SHP77 (cell line): Measurements from ENCODE around the gene CLECL1.

Experiments
- DNase-seq, 2 experiments: peaks; one replicate each; lab custom pipeline; 2025; lab: John Stamatoyannopoulos, UW

The CLECL1 gene

DNA sequence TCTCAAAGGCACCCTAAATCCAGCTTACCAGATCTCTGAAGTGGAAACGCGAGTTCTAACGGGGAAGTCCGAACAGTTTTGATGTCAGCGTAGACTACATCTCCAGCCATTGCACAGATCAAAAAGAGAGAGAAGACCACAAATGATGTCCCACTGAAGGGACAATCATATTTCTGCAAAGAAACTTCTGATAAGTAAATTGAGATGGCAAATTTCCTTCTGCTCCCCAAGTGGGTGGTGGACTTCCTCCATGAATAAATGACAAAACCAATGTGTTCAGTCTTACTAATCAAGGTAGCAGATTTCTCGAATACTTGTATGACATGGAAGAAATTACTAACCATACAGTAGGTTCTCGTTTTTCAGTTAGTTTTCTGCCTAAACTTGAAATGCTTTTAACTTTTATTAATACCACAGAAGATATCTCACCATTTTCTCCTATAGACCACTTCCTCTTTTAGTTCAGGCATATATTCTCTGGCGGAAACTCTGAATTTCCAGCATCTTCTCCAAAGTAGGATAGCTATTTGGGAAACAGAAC lies at the start of gene CLECL1:
Gene CLECL1, minus strand, starts transcription at position 177 of the 541 bp plus-strand sequence.
- DNase-seq, result no peak

DNA sequence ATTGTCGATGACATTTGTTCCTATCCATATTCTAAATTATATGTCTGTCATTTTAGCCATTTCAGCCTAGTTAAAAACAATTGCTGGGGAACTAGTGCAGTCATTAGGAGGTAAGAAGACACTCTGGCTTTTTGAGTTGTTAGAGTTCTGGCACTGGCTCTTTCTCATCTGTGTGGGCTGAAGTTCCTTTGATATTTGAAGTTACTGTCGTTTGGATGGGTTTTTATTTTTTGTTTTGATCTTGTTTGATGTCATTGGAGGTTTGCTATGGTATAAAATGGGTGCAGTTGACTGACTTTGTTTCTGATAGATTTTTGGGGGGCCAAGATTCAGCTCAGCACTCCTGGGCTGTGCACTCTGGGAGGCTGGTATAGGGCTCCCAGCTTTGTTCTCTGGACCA lies 48.5 kb upstream of the CLECL1 start:
- no peak for DNase-seq

DNA sequence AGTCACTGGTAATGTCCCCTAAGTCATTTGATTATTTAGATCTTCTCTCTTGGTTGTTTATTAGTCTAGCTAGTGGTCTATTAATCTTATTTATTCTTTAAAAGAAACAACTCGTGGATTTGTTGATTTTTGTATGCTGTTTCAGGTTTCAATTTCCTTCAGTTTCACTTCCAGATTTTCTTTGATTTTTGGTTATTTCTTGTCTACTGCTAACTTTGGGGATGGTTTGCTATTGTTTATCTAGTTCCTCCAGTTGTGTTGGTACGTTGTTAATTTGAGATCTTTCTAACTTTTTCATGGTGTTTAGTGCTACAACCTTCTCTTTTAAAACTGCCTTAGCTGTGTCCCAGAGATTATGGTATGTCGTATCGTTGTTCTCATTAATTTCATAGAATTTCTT lies 46.3 kb upstream of the CLECL1 start:
- no peak for DNase-seq

DNA sequence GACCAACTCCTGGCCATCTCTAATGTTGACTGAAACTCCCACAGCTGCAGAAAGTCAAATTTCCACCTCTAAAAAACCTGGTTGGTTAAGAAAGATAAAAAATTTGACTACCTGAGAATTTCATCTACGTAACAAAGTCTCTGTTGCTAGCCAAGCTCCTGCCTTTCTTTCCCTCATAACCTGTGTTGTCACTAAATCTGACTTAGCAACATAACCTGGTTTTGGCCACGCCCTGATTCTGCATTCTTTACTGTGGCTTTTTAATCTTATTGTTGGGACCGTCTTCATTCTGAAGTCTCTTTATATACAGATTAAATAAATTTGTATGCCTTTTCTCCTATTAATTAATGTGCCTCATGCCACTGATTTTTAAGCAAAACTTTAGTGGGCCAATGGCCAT lies 43.9 kb upstream of the CLECL1 start:
- no peak for DNase-seq

DNA sequence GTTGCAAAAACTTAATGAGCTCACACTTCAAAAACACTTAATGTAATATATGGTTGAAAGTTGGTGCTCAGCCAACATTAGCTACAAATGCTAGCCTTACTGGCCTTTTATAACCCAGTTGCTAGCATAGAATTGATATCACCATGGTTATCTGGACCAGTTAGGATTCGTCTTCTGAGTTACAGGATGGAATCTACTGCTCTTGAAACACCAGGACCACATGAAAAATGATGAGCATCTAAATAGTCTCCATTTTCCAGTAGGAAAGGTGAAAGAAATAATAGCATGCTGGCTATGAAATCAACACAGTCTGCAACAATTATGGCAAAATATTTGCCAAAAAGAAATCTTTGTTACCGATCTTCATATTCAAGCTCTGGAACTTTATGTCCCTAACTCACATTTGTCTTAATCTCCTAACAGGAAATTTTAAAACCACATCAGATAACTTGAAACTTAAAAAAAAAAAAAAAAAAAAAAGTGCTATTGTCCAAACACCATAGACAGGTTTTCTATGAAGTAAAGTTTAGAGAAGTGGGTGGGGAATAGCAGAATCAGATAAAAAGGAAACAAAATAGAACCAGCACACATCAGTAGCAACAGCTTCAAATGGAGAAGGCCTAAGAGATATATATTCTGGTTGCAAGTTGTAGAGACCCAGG lies 40.5 kb upstream of the CLECL1 start:
- DNase-seq, result no peak

DNA sequence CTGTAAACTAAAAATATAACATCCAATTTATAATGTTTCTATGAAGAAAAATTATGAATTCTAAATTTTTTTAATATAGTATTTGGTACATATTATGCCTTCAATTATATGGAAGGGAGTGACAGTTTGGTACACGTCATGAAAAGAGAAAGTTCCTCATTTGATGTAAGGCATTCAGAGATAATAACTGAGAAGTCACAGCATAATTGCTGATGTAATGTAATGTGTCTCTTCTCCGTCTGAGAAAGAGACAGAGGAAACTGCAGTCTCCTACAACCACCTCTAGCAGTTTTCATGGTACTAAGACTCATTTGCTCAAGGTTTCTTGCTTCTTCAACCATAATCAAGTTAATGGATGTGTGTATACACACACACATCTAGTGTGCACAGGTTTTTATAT lies 30.1 kb upstream of the CLECL1 start:
- no peak for DNase-seq

DNA sequence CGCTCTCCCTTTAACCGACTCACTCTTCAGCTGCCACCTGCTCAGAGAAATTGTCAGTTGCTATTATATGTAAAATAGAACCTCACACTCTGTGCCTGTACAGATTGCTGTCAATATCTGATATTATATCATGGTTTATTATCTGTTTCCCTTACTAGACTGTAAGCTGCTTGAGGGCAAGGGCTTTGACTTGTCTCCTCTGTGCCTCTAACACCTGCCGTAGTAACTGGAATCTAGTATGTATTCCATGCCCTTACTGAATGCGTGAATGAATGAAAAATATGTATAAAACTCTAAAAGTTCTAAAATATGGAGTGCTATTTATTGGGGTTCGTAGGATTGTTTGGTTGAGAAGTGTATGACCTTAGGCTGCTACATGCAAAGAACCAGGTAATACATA lies 29.5 kb upstream of the CLECL1 start:
- no peak for DNase-seq

DNA sequence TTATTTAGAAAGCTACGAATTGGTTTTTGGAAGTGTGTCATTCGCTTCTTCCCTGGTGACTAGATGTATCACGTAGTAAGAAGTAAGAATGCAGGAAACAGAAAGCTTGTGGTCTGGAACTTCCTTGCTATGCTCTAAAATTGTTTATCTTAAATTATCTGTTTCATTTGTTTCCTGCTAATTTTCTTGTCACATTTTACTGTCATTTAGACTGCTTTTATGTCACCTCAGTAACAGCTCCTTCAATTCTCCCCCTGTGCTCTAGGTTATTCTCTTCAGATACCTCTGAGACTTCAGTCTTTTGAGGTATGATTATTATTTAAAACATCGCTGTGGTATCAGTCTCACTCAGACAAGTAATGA lies 28.5 kb upstream of the CLECL1 start:
- DNase-seq, result no peak

DNA sequence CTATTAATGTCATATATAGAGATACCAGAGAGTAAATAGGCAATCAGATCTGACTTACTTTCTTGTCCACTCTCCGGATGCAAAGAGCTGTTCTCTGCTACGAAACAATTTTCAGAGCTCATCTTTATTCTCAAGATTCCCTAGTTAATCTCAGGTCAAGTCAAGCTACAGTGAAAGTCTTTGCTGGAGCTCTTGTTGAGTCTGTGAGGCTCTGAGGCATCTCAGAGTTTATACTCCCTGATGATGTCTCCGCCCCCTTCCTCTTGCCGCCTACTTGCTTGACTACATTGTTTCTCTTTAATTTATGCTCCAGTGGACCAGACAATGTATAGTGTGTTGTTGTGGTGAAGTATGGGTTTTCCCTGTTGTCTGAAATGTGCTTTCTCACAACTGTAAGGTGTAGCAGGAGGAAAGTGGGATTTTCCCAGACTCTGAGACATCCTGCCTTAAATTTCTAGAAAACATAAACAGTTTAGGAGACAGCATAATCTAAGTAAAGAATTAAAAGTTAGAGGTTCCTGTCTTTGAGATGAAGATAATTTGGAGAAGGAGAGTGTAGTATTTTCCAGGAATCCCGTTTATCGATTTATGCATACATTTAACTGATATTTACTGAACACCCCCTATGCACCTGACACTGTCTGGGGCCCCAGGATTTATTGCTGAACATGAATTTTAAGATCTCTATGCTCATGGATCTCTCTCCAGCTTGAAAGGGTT lies 28.0 kb upstream of the CLECL1 start, which contains the start of gene CD69:
Gene CD69, minus strand, starts transcription at position 203 of the 720 bp plus-strand sequence. Its CDS starts 81 bp downstream, at position 122.
- no peak for DNase-seq

DNA sequence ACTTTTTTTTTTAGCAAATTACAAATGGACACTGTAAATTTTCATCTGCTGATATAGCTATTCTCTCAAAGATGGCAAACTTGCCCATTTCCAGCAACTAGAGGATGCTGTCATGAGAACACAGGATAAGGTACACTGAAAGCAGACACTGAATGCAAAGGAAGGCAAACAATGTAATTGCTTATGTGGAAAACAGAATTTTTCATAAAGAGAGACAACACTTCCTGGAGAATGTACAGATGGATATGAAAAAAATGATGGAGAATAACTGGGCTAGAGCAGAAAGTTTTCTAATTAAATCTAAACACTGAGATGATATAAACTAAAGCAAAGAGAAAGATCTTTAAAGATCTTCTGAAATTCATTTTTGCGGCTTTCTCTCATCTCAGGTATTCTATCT lies 27.2 kb upstream of the CLECL1 start:
- DNase-seq, result no peak

DNA sequence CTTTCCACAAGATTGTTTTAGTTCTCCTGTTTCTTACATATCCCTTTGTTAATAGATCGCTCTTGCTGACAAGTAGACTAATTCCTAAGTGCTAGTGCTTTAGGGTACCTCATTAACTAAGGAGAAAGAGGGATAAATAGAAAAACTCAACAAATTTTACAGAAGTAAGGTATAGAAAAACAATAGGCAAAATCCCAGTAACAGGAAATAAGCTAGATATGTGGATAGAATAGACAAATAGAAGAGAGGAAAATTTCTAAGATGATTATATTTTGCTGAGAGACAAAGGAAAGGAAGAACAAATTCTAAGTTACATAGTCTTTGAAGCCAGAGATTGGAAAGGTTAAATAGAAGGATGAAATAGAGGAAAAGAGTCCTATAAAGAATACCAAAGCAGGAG lies 26.8 kb upstream of the CLECL1 start:
- DNase-seq, result no peak

DNA sequence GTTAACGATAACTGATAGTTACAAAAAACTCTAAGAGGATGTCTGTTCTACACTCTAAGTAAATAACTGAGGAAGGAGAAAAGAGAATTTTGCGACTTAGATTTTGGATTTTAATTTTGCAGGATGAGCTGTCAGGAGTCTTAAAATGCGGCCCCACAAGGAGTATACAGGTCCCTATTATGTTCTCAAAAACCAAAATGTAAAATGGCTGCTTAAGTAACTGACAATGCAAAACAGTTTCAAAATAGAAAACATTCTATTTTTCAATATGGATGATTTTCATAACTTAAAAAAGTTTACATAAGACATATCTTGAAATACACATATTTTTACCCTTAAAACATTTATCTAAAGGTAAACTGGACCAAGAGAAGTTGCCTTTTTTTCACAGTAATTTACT lies 25.2 kb upstream of the CLECL1 start:
- DNase-seq, result no peak

DNA sequence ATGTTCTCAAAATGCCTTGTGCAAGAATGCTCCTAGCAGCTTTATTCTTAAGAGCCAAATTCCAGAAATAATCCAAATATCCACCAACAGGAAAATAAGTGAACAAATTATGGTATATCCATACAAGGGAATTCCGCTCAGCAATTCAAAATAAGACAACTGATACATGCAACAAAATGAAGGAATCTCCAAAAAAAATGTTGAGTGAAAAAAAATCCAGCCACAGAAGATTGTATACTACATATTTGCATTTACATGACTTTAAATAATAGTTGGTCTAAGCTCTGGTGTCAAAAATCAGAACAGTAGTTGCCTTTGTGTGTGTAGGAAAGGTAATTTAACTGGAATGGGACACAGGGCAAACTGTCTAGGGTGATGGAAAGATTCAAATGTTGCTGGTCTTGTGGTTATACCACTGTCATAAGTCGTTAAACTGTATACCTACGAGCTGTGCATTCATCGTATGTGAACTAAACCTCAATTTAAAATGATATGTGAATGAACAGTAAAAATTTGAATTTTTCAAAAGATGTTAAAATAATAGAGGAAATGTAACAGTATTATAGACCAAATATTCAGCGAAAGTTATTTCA lies 24.6 kb upstream of the CLECL1 start:
- no peak for DNase-seq

DNA sequence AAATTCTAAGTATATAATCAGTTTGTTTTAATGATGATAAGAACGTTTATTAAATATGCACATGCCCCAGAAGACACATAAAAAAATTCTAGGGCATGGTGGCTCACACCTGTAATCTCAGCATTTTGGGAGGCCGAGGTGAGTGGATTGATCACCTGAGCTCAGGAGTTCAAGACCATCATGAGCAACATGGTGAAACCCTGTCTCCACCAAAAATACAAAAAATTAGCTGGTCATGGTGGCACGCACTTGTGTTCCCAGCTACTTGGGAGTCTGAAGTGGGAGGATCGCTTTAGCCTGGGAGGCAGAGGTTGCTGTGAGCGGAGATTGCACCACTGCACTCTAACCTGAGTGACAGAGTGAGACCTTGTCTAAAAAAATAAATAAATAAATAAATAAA lies 23.8 kb upstream of the CLECL1 start:
- no peak for DNase-seq

DNA sequence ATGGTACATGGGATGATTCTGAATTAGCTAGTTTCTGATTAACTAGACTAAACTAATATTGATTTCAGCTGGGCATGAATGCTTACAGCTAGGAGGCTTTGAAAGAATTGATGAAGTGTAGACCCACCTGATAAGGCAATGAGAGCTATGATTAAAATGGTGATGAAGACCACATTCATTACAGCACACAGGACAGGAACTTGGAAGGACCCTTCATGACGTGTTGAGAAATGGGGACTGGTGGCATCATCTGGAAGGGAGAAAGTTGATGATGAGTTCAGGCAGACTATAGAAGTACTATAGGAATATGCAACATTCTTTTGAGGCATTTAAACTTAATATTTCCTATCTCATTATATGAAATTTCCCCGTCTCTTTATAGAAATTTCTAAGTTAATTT lies 23.3 kb upstream of the CLECL1 start:
- DNase-seq, result no peak

DNA sequence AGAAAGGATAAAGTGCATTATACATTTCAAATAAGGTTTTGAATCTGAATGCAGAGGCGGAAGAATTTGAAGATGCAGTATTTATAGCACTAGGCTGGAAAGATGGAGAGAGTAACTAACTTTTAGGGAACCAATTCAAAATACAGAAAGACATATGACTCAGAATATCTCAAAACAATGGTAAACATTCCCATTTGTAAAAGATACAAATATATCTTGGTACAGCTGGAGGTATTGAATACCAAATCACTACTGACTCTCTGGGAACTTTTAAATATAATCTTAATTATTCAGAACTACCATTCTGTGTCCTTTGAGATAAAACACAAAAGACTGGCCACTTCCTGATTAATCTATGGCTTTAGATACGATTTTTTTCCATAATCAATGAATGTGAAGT lies 22.7 kb upstream of the CLECL1 start:
- no peak for DNase-seq

DNA sequence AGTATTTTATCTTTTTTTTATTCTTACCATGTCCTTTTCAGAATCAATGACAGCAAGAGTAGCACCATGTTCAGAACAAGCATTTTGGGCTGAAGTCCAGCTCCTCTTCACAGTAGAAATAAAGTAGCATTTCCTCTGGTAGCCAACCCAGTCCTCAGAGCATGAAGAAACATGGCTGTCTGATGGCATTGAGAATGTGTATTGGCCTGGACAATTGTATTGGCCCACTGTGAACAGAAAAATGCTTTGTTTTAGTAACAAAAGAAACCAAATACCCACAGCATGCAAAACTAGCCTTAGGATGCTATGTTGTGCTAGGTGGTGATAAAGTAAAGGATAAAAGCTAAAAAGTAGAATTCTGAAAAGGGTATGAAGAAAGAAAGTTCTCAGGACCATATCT lies 22.1 kb upstream of the CLECL1 start:
- no peak for DNase-seq

DNA sequence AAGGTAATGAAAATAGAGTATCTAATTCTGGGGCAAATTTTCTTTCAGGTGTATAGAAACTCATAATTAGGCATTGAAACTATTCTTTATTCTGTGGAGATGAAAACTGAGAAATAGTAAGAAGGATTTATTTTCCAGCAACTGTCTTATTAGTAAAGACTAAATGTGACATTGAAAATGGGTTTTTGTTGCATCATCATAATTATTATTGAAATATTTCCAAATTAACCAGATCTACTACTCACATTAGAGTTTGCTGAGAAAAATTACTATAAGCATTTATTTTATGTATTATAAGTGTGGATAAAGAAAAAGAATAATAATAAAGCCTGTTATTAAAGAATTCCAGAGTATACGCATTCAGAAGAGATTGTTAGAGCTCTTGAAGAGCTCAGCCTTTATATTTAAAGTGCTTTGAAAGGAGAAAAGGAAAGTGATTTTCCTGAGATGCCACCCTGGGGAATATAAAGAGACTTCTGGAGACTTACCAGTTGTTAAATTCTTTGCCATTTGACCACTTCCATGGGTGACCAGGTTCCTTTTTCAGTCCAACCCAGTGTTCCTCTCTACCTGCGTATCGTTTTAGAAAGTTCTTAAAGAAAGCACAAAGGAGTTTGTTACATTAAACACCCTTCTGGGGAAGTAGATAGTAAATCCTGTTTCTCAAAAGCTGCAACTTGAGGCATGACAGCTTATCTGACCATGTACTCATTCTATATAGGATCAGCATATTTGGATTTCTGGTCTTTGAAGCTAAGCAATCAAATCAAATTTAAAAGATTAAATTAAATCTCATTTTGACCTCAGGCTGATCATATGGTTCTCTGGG lies 21.4 kb upstream of the CLECL1 start:
- no peak for DNase-seq

DNA sequence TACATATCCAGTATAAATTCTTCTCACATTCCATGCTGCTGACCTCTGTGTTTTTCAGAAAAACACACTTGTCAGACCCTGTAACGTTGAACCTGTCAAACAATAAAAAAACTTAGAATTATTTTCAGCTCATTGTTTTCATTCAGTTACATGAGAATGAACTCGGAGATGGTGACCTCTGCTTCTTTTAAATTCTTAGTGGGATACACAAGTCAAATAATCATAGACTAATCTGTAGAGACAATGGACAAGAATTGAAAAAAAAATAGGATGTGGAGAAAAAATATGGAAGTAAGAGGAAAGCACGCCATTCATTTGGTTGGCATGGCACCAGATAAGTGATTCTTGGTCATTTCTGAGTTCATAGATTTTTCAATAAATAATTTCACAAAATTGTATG lies 20.6 kb upstream of the CLECL1 start:
- no peak for DNase-seq

DNA sequence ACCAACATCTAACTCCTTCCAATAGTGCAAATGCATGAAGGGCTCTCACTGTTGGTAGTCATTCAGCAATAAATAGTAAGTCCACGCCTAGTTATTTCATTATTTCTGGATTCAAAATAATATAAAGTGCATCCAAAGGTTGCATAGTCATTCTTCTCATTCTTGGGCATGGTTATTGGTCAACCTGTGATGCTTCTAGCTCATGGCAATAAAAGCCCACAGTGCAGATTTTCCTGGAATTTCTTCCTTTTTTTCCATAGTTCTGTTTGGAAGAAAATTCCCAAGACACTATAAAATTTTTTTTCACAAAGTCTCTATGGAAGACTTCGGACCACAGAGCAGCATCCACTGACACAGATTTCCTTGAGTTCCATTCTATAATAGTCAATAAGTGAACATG lies 20.2 kb upstream of the CLECL1 start:
- no peak for DNase-seq

DNA sequence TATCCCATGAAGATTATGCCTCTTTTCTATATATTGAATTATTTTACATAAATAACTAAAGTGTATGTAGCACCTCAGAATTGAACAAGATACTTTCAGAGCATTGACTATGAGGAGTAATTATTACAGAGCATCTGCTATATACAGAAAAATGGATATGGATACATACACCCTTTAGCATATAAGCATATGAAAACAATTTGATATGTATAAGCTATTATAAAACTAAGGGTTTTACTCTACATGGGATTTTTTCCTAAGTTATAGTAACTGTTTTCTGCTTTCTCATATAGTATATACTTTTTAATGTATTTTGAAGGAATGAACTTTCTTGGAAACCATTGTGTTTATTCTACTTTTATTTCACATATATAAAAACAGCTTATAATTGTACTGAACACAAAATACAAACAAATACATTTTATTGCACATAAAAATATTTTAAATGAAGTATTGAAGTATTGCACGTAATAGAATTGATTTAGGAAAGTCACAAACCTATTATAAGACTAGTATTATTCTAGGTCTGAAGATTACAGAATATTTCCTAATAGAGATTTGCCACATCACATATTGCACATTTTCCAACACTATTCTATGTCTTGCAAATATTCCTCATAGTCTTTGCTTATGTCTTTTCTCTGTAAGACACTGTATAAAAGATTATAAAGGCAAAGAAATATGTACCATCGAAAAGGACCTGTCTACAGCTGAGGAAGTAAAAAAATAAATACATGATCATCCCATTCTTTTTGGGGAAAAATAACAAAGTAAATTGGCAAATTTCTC lies 19.4 kb upstream of the CLECL1 start:
- no peak for DNase-seq
